ENCODE data around the gene IFNA14. TPM values are rescaled to one million over a fixed set of nuclear protein-coding genes. Genes with fewer than 3 reads are reported as not detected.

Gene IFNA14
- not detected for total RNA-seq

- Histone ChIP-seq H3K9me3 (no peaks in the 10 kb centered on the region), H3K4me1 (ENCODE audit: control insufficient read depth in 1 of 2, low read depth in 2 of 2) (no peaks in the 10 kb centered on the region), H3K27me3 (replicated peaks; ENCODE audit: insufficient read depth) (no peaks in the 10 kb centered on the region), H3K27ac (no peak within 1 kb of the TSS), H3K4me3 (no peak within 1 kb of the TSS), H3K36me3 (no peaks in the 10 kb centered on the region)
- ATAC-seq (ENCODE audit: insufficient number of reproducible peaks, low FRiP score, low read depth) (no peak), DNase-seq (ENCODE audit: low spot score) (no peak)
- TF ChIP-seq, protein P1, sequence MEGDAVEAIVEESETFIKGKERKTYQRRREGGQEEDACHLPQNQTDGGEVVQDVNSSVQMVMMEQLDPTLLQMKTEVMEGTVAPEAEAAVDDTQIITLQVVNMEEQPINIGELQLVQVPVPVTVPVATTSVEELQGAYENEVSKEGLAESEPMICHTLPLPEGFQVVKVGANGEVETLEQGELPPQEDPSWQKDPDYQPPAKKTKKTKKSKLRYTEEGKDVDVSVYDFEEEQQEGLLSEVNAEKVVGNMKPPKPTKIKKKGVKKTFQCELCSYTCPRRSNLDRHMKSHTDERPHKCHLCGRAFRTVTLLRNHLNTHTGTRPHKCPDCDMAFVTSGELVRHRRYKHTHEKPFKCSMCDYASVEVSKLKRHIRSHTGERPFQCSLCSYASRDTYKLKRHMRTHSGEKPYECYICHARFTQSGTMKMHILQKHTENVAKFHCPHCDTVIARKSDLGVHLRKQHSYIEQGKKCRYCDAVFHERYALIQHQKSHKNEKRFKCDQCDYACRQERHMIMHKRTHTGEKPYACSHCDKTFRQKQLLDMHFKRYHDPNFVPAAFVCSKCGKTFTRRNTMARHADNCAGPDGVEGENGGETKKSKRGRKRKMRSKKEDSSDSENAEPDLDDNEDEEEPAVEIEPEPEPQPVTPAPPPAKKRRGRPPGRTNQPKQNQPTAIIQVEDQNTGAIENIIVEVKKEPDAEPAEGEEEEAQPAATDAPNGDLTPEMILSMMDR (IDR thresholded peaks at IDR 0.05), result no peak
Measured at GRCh38 chr9:21239911-21240310, at the start of gene IFNA14. TSS of gene IFNA14 (minus strand) at chr9:21240005. CDS start at chr9:21239935, 70 bp downstream.

DNA sequence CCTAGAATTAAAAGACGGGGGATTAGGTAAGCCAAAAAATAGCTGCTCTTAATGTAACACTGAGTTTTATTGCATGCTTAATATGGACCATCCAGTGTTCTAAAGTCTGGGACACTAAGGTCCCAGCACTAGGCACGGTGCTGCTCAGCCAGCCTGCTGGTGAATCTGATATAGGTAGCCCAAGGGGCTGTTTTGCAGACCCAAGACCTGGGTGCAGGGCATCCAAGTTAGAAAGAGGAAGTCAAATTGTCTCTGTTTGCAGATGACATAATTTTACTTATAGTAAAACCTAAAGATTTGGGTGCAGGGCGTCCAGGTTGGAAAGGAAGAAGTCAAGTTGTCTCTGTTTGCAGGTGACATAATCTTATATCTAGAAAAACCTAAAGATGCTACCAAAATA is 47.5 kb upstream of the IFNA14 start:
- no peak overlapping the region for H3K27ac ChIP-seq
- DNase-seq (ENCODE audit: low spot score) (no peak), ATAC-seq (ENCODE audit: insufficient number of reproducible peaks, low FRiP score, low read depth) (no peak)
- TF ChIP-seq, protein P1 (IDR thresholded peaks at IDR 0.05), result no peak
- H3K27me3 ChIP-seq (replicated peaks; ENCODE audit: insufficient read depth), result no peaks in the 10 kb centered on the region
- H3K9me3 ChIP-seq, result no peaks in the 10 kb centered on the region
- no peaks in the 10 kb centered on the region for H3K36me3 ChIP-seq
- H3K4me1 ChIP-seq (ENCODE audit: control insufficient read depth in 1 of 2, low read depth in 2 of 2), result no peaks in the 10 kb centered on the region
- H3K4me3 ChIP-seq, result no peak overlapping the region

DNA sequence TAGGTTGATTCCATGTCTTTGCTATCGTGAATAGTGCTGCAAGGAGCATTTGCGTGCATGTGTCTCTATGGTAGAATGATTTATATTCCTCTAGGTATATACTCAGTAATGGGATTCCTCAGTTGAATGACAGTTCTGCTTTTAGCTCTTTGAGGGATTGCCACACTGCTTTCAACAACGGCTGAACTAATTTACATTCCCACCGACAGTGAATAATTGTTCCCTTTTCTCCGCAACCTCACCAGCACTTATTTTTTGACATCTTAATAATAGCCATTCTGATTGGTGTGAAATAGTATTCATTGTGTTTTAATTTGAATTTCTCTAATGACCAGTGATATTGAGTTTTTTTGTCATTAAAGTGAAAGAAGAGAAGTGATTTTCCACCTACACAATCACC is 46.9 kb upstream of the IFNA14 start:
- Histone ChIP-seq H3K9me3 (no peaks in the 10 kb centered on the region), H3K27me3 (replicated peaks; ENCODE audit: insufficient read depth) (no peaks in the 10 kb centered on the region), H3K36me3 (no peaks in the 10 kb centered on the region), H3K4me1 (ENCODE audit: control insufficient read depth in 1 of 2, low read depth in 2 of 2) (no peaks in the 10 kb centered on the region), H3K4me3 (no peak overlapping the region), H3K27ac (no peak overlapping the region)
- TF ChIP-seq, protein P1 (IDR thresholded peaks at IDR 0.05), result no peak
- ATAC-seq (ENCODE audit: insufficient number of reproducible peaks, low FRiP score, low read depth) (no peak), DNase-seq (ENCODE audit: low spot score) (no peak)

GRCh38 chr9:21286099-21286498 is 46.3 kb upstream of the IFNA14 start:
- TF ChIP-seq, protein P1 (IDR thresholded peaks at IDR 0.05), result no peak
- Histone ChIP-seq H3K9me3 (no peaks in the 10 kb centered on the region), H3K27me3 (replicated peaks; ENCODE audit: insufficient read depth) (no peaks in the 10 kb centered on the region), H3K4me1 (ENCODE audit: control insufficient read depth in 1 of 2, low read depth in 2 of 2) (no peaks in the 10 kb centered on the region), H3K27ac (no peak overlapping the region), H3K36me3 (no peaks in the 10 kb centered on the region), H3K4me3 (no peak overlapping the region)
- no peak for DNase-seq (ENCODE audit: low spot score)
- ATAC-seq (ENCODE audit: insufficient number of reproducible peaks, low FRiP score, low read depth), result no peak

DNA sequence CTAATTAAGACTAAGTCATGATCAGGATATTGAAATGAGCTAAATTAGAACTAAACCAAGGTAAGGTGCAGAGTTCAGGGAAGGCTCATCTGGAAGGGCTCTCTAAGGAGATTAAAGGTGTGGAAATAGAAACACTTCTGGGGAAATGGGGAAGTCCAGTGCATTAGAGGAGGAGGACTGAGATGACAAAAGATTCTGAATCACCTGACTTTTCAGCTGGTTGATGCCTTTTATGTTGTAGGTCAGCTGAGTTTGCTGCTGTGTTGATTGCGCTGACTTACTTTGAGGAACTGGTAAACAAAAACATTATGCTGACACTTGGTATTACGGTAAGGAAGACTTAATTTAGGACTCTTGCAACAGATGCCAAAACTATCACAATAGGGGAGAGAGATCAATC is 41.5 kb upstream of the IFNA14 start:
- H3K9me3 ChIP-seq, result no peaks in the 10 kb centered on the region
- TF ChIP-seq, protein P1 (IDR thresholded peaks at IDR 0.05), result no peak
- no peak overlapping the region for H3K27ac ChIP-seq
- H3K36me3 ChIP-seq, result no peaks in the 10 kb centered on the region
- H3K27me3 ChIP-seq (replicated peaks; ENCODE audit: insufficient read depth), result no peaks in the 10 kb centered on the region
- DNase-seq (ENCODE audit: low spot score), result no peak
- no peak for ATAC-seq (ENCODE audit: insufficient number of reproducible peaks, low FRiP score, low read depth)
- no peaks in the 10 kb centered on the region for H3K4me1 ChIP-seq (ENCODE audit: control insufficient read depth in 1 of 2, low read depth in 2 of 2)
- no peak overlapping the region for H3K4me3 ChIP-seq
